A549 (cell line): ENCODE results near the gene DTNB. TPM values are rescaled to one million over a fixed set of nuclear protein-coding genes. Genes with fewer than 3 reads are reported as not detected.
A peak's percentile ranks its signal among the peaks of the same experiment; 100 is the strongest.

Source experiments
- ATAC-seq, 2 experiments: fragments of 200-7000 bp in 1 of 2; fragments of >200 bp in 1 of 2; cut with Nextera tagmentation in 1 of 2; cut with Tn5 transposase in 1 of 2; 3 replicates each; pipeline versions ENCODE4 v1.8.0 to v1.9.1; 2018 to 2020; ENCODE audit warnings: mild to moderate bottlenecking in 1 of 2, moderate library complexity in 1 of 2
- CTCF ChIA-PET: fragments of 300-600 bp; sonication (Branson Sonifier 250); formaldehyde crosslinking; extraction: SDS; loops from one replicate; lab custom pipeline; 2021; ENCODE audit warnings: antibody characterized with exemption, inconsistent platforms; lab: Yijun Ruan, JAX
- POLR2A ChIA-PET: fragments of 350-600 bp; formaldehyde crosslinking; extraction: SDS; loops from one replicate; lab custom pipeline; 2021; ENCODE audit warnings: antibody characterized with exemption, inconsistent platforms; lab: Yijun Ruan, JAX
- DNase-seq, 2 experiments: peaks; one replicate each; pipeline versions ENCODE4 v3.0.0 to v3.0.0-alpha.2; 2011 to 2016; ENCODE audit warnings: low read depth in 1 of 2, low spot score in 1 of 2
- FAIRE-seq: peaks from 2 replicates; lab custom pipeline; 2011; peaks lifted over from hg19 to GRCh38; lab: Jason Lieb, UNC
- H3K27ac ChIP-seq, 2 experiments: fragments of >200 bp; sonication (Bioruptor Twin); formaldehyde crosslinking; 3 replicates each; pipeline ENCODE4 v1.5.1; 2016 to 2017
- H3K4me1 ChIP-seq: fragments of >200 bp; sonication (Bioruptor Twin); formaldehyde crosslinking; 3 replicates; pipeline ENCODE4 v1.6.1; 2016
- H3K4me2 ChIP-seq: fragments of >200 bp; sonication (Bioruptor Twin); formaldehyde crosslinking; 3 replicates; pipeline ENCODE4 v1.6.1; 2016
- H3K4me3 ChIP-seq: fragments of >200 bp; sonication (Bioruptor Twin); formaldehyde crosslinking; 3 replicates; pipeline ENCODE4 v1.5.1; 2016
- H3K9me3 ChIP-seq: fragments of >200 bp; sonication (Bioruptor Twin); formaldehyde crosslinking; 3 replicates; pipeline ENCODE4 v1.6.1; 2016
- ATOH8 ChIP-seq: fragments of 250-450 bp; sonication (Bioruptor Pico); IDR thresholded peaks from 2 replicates; pipeline ENCODE4 v1.5.0; 2020; ENCODE audit warnings: low read depth, mild to moderate bottlenecking, moderate library complexity
- CBX2 ChIP-seq: fragments of 200-600 bp; sonication (generic); IDR thresholded peaks from 2 replicates; pipeline ENCODE4 v1.6.1; 2016; ENCODE audit warnings: low read depth, mild to moderate bottlenecking, borderline replicate concordance
- CBX8 ChIP-seq: fragments of 200-600 bp; sonication (generic); IDR thresholded peaks from 2 replicates; pipeline ENCODE4 v1.6.1; 2016
- CEBPB ChIP-seq, 2 experiments: fragments of >200 bp in 1 of 2; sonication (Bioruptor Twin) in 1 of 2; formaldehyde crosslinking in 1 of 2; IDR thresholded peaks; 2 replicates each; pipeline ENCODE4 v1.6.1; 2012 to 2016
- CHD4 ChIP-seq: fragments of 200-600 bp; sonication (generic); IDR thresholded peaks from 2 replicates; pipeline ENCODE4 v1.6.1; 2016; ENCODE audit warnings: antibody characterized with exemption, mild to moderate bottlenecking, borderline replicate concordance
- CTCF ChIP-seq: fragments of >200 bp; sonication (Bioruptor Twin); formaldehyde crosslinking; IDR thresholded peaks from 3 replicates; pipeline ENCODE4 v1.5.1; 2016
- EHMT2 ChIP-seq: fragments of 200-600 bp; sonication (generic); IDR thresholded peaks from 2 replicates; pipeline ENCODE4 v1.6.1; 2016; ENCODE audit warnings: antibody characterized with exemption, low read depth, mild to moderate bottlenecking, moderate library complexity
- ELK1 ChIP-seq: fragments of 150-350 bp; IDR thresholded peaks from 2 replicates; pipeline ENCODE4 v1.6.1; 2014; ENCODE audit warnings: low read depth, mild to moderate bottlenecking, low read length
- ESRRA ChIP-seq: fragments of 150-350 bp; IDR thresholded peaks from 2 replicates; pipeline ENCODE4 v1.6.1; 2014; ENCODE audit warnings: mild to moderate bottlenecking, low read length, borderline replicate concordance
- FOSB ChIP-seq: fragments of 250-450 bp; sonication (Bioruptor Pico); IDR thresholded peaks from 2 replicates; pipeline ENCODE4 v1.5.0; 2020; ENCODE audit warnings: mild to moderate bottlenecking, moderate library complexity
- GATA3 ChIP-seq: IDR thresholded peaks from 2 replicates; pipeline ENCODE4 v1.6.1; 2012; ENCODE audit warnings: borderline replicate concordance
- HOXA7 ChIP-seq: fragments of 250-450 bp; sonication (Bioruptor Pico); IDR thresholded peaks from 2 replicates; pipeline ENCODE4 v1.5.0; 2020; ENCODE audit warnings: mild to moderate bottlenecking, moderate library complexity
- HOXB13 ChIP-seq: fragments of 250-450 bp; sonication (Bioruptor Pico); IDR thresholded peaks from 2 replicates; pipeline ENCODE4 v1.5.0; 2020; ENCODE audit warnings: low read depth, mild to moderate bottlenecking, moderate library complexity
- JUNB ChIP-seq: fragments of >200 bp; sonication (Bioruptor Twin); formaldehyde crosslinking; IDR thresholded peaks from 2 replicates; pipeline ENCODE4 v1.6.1; 2016
- KDM5A ChIP-seq: fragments of 200-600 bp; sonication (generic); IDR thresholded peaks from 2 replicates; pipeline ENCODE4 v1.6.1; 2016; ENCODE audit warnings: antibody characterized with exemption, mild to moderate bottlenecking
- MAX ChIP-seq: IDR thresholded peaks from 2 replicates; pipeline ENCODE4 v1.6.1; 2012
- MYC ChIP-seq: IDR thresholded peaks from 2 replicates; pipeline ENCODE4 v1.6.1; 2012; ENCODE audit warnings: mild to moderate bottlenecking, inconsistent platforms, low read length, improper control_type of control experiment, borderline replicate concordance
- NFE2L2 ChIP-seq: fragments of 150-350 bp; conservative IDR thresholded peaks from 2 replicates; pipeline ENCODE4 v1.6.1; 2014; ENCODE audit warnings: low read length
- PBX3 ChIP-seq: IDR thresholded peaks from 2 replicates; pipeline ENCODE4 v1.6.1; 2012
- POLR2A ChIP-seq: IDR thresholded peaks from 2 replicates; pipeline ENCODE4 v1.6.1; 2012; ENCODE audit warnings: mild to moderate bottlenecking, low read length
- RCOR1 ChIP-seq: fragments of 150-350 bp; IDR thresholded peaks from 2 replicates; pipeline ENCODE4 v1.6.1; 2014; ENCODE audit warnings: antibody characterized with exemption, low read length, low read depth
- RNF2 ChIP-seq: fragments of 200-600 bp; sonication (generic); IDR thresholded peaks from 2 replicates; pipeline ENCODE4 v1.6.1; 2016; ENCODE audit warnings: low read depth, mild to moderate bottlenecking, antibody characterized with exemption, moderate library complexity, borderline replicate concordance
- SMC3 ChIP-seq: fragments of >200 bp; sonication (Bioruptor Twin); formaldehyde crosslinking; IDR thresholded peaks from 3 replicates; pipeline ENCODE4 v1.6.1; 2018; ENCODE audit warnings: inconsistent platforms
- SREBF2 ChIP-seq: fragments of 450-650 bp; IDR thresholded peaks from 2 replicates; pipeline ENCODE4 v1.6.1; 2014; ENCODE audit warnings: mild to moderate bottlenecking, moderate library complexity
- USF2 ChIP-seq: fragments of 450-650 bp; IDR thresholded peaks from 2 replicates; pipeline ENCODE4 v1.6.1; 2014; ENCODE audit warnings: antibody characterized with exemption
- ZC3H11A ChIP-seq: fragments of 450-650 bp; IDR thresholded peaks from 2 replicates; pipeline ENCODE4 v1.6.1; 2014; ENCODE audit warnings: antibody characterized with exemption, mild to moderate bottlenecking
- ZFP36 ChIP-seq: fragments of 450-650 bp; IDR thresholded peaks from 2 replicates; pipeline ENCODE4 v1.6.1; 2014; ENCODE audit warnings: borderline replicate concordance; ENCODE audit not compliant: partially characterized antibody
- ZSCAN20 ChIP-seq: fragments of 250-450 bp; sonication (Bioruptor Pico); IDR thresholded peaks from 2 replicates; pipeline ENCODE4 v1.8.0; 2022; ENCODE audit warnings: mild to moderate bottlenecking, moderate library complexity
- WGBS: methylation state at CpG from one replicate; pipeline ENCODE4 v1.1.6; 2017; ENCODE audit errors: missing lambda C conversion rate; 5-methylcytosine and 5-hydroxymethylcytosine counted together
- polyA plus RNA-seq, 4 experiments: library from polyadenylated mRNA; depleted of rRNA in 3 of 4; stranded (reverse); fragments of >200 nt; fragmentation: RNase III in 1 of 4; extraction: RNeasy Plus Mini Kit Qiagen cat#74134 plus additional on column Dnase treatment in 1 of 4; gene quantifications; 2 replicates in 3 of 4; 3 replicates in 1 of 4; pipeline ENCODE4 v1.2.3, GENCODE V29; 2011 to 2017

DTNB gene
- polyA plus RNA-seq, 2 of the 4 experiments (the other 2 are of a cell fraction): 11.2 to 32.6 TPM

- CTCF ChIA-PET: interaction anchor here (0.7 to 7.7 kb wide), 24 partner anchors 10 to 220 kb away, joined by 3 to 92 read pairs (median 4); partner anchors contain the start of gene DNMT3A
- Histone ChIP-seq H3K4me1 (peaks cover 11% of the 10 kb centered on the region), H3K4me2 (no peak overlapping the region), H3K9me3 (no peaks in the 10 kb centered on the region), H3K27ac (no peak overlapping the region), H3K4me3 (no peak overlapping the region)
- DNase-seq: no peak
- no peak for TF ChIP-seq JUNB
- no peak for TF ChIP-seq NFE2L2
- WGBS: 91% methylated on average over 22 of the region's 22 CpGs
- POLR2A ChIA-PET: no interaction called here
- ATAC-seq: no peak
- no peak for FAIRE-seq
These were observed 295.5 kb downstream of the DTNB start for GRCh38 chr2:25377822-25378421.

GRCh38 chr2:25376750-25377621 is 296.4 kb downstream of the DTNB start:
- ATAC-seq: peak; percentile 92 to 98
- ChIA-PET CTCF (interaction anchor here (0.6 to 7.7 kb wide), 53 partner anchors 9 to 1171 kb away, joined by 3 to 92 read pairs (median 4); partner anchors contain the start of gene DNMT3A), POLR2A (interaction anchor here (1.0 kb wide), 1 partner anchor 15 kb away, joined by 4 read pairs; no protein-coding TSS in a partner anchor)
- 28% methylated on average over 39 of the region's 52 CpGs for WGBS
- peak overlapping the region; percentile 63 to 76 for H3K27ac ChIP-seq
- peak; percentile 80 to 84 for DNase-seq
- H3K4me1 ChIP-seq: peaks cover 11% of the 10 kb centered on the region
- no peaks in the 10 kb centered on the region for H3K9me3 ChIP-seq
- FAIRE-seq: no peak
- H3K4me3 ChIP-seq: peak overlapping the region; percentile 31
- peak overlapping the region; percentile 78 for H3K4me2 ChIP-seq
- TF ChIP-seq ZSCAN20 (CRISPR knock-in tag) (no peak), USF2 (peak; percentile 70), KDM5A (no peak), CTCF (peak; percentile 100), HOXB13 (peak; percentile 55; the same call in 1 of the 2 replicates), CHD4 (no peak), MYC (no peak), SREBF2 (no peak), ELK1 (no peak), ZFP36 (no peak), SMC3 (peak; percentile 93), MAX (peak; percentile 72), CEBPB (IDR thresholded peaks at IDR 0.05) (no peak), RNF2 (no peak), RCOR1 (no peak), ESRRA (no peak), EHMT2 (no peak), CBX2 (no peak), ATOH8 (no peak), PBX3 (no peak), ZC3H11A (no peak), CBX8 (no peak), POLR2A (no peak), GATA3 (no peak), HOXA7 (CRISPR knock-in tag) (no peak), FOSB (CRISPR knock-in tag) (no peak)
